ENCODE measurements around the gene RIMBP2. TPM values are rescaled to one million over a fixed set of nuclear protein-coding genes. Genes with fewer than 3 reads are reported as not detected.

Gene RIMBP2
- total RNA-seq, 1 donor from 2014 or later = 0.25 TPM

GRCh38 chr12:130463818-130464670 lies 252.1 kb downstream of the RIMBP2 start:
- no peak overlapping the region for H3K27ac ChIP-seq
- H3K36me3 ChIP-seq = no peaks in the 10 kb centered on the region
- intact Hi-C loops (cut with DNase I) = no loop called here
- no peak for TF ChIP-seq CTCF (IDR thresholded peaks at IDR 0.05)
- no peak for TF ChIP-seq POLR2AphosphoS5 (IDR thresholded peaks at IDR 0.05; ENCODE audit: insufficient read depth in 1 of 2, low read depth in 1 of 2)
- no peak for TF ChIP-seq POLR2A (IDR thresholded peaks at IDR 0.05)
- no peak overlapping the region for H3K4me3 ChIP-seq
- DNase-seq (ENCODE audit: extremely low spot score in 2 of 2) = no peak
- no peaks in the 10 kb centered on the region for H3K4me1 ChIP-seq
- no peaks in the 10 kb centered on the region for H3K27me3 ChIP-seq
- peaks cover 6% of the 10 kb centered on the region for H3K9me3 ChIP-seq

- H3K27me3 ChIP-seq = no peaks in the 10 kb centered on the region
- H3K4me1 ChIP-seq = no peaks in the 10 kb centered on the region
- H3K36me3 ChIP-seq = no peaks in the 10 kb centered on the region
- H3K9me3 ChIP-seq = peaks cover 6% of the 10 kb centered on the region
- no peak overlapping the region for H3K4me3 ChIP-seq
- TF ChIP-seq POLR2A (IDR thresholded peaks at IDR 0.05) = no peak
- no peak for TF ChIP-seq POLR2AphosphoS5 (IDR thresholded peaks at IDR 0.05; ENCODE audit: insufficient read depth in 1 of 2, low read depth in 1 of 2)
- TF ChIP-seq CTCF (IDR thresholded peaks at IDR 0.05) = no peak
- DNase-seq (ENCODE audit: extremely low spot score in 2 of 2) = no peak
- H3K27ac ChIP-seq = no peak overlapping the region
- intact Hi-C loops (cut with DNase I) = no loop called here
Measured at GRCh38 chr12:130463275-130463658, 252.8 kb downstream of the RIMBP2 start.

- H3K27ac ChIP-seq = no peak overlapping the region
- H3K36me3 ChIP-seq = no peaks in the 10 kb centered on the region
- intact Hi-C loops (cut with DNase I) = no loop called here
- no peaks in the 10 kb centered on the region for H3K4me1 ChIP-seq
- H3K4me3 ChIP-seq = no peak overlapping the region
- H3K27me3 ChIP-seq = no peaks in the 10 kb centered on the region
- no peak for TF ChIP-seq POLR2A (IDR thresholded peaks at IDR 0.05)
- no peak for TF ChIP-seq POLR2AphosphoS5 (IDR thresholded peaks at IDR 0.05; ENCODE audit: insufficient read depth in 1 of 2, low read depth in 1 of 2)
- no peak for TF ChIP-seq CTCF (IDR thresholded peaks at IDR 0.05)
- no peak for DNase-seq (ENCODE audit: extremely low spot score in 2 of 2)
- H3K9me3 ChIP-seq = peaks cover 5% of the 10 kb centered on the region
Measured at GRCh38 chr12:130462558-130463274, 253.4 kb downstream of the RIMBP2 start.

- Histone ChIP-seq H3K4me1 (no peaks in the 10 kb centered on the region), H3K4me3 (no peak overlapping the region), H3K27ac (no peak overlapping the region), H3K9me3 (no peaks in the 10 kb centered on the region), H3K36me3 (no peaks in the 10 kb centered on the region), H3K27me3 (no peaks in the 10 kb centered on the region)
- no peak for DNase-seq (ENCODE audit: extremely low spot score in 2 of 2)
- TF ChIP-seq POLR2AphosphoS5 (IDR thresholded peaks at IDR 0.05; ENCODE audit: insufficient read depth in 1 of 2, low read depth in 1 of 2) (no peak), CTCF (IDR thresholded peaks at IDR 0.05) (no peak), POLR2A (IDR thresholded peaks at IDR 0.05) (no peak)
- intact Hi-C loops (cut with DNase I) = no loop called here
Measured at GRCh38 chr12:130461839-130462557, 254.1 kb downstream of the RIMBP2 start.

Data from vagina (tissue), 2 donors.